T-cell (primary cell): ENCODE measurements around the gene OR2A12. TPM values are rescaled to one million over a fixed set of nuclear protein-coding genes. Genes with fewer than 3 reads are reported as not detected.

Source experiments
- ATAC-seq, 4 experiments: fragments of 200-7000 bp in 3 of 4; fragments of 150-1000 bp in 1 of 4; cut with Tn5 transposase; replicated peaks in 1 of 4; 1 replicate in 3 of 4; 2 replicates in 1 of 4; pipeline ENCODE4 v1.10.0; 2021; ENCODE audit warnings: moderate library complexity in 3 of 4, mild to moderate bottlenecking in 2 of 4, moderate number of reproducible peaks in 1 of 4
- CTCF ChIA-PET, 2 donors: fragments of 300-600 bp; sonication (Branson Sonifier 250); formaldehyde crosslinking; loops; one replicate each; lab custom pipeline; 2022; ENCODE audit warnings: antibody characterized with exemption in 2 of 2; lab: Charles Lee
- POLR2A ChIA-PET, 2 donors: fragments of 300-600 bp; sonication (Branson Sonifier 250); formaldehyde crosslinking; loops; one replicate each; lab custom pipeline; 2022; ENCODE audit warnings: antibody characterized with exemption in 2 of 2; lab: Charles Lee
- DNase-seq, 35 experiments: peaks; one replicate each; pipeline versions ENCODE4 v3.0.0 to v3.0.0-alpha.2; 2013 to 2023
- H3K27ac ChIP-seq: one replicate; pipeline ENCODE4 v1.5.1; 2013; ENCODE audit warnings: low read length
- H3K27me3 ChIP-seq, 2 experiments: replicated peaks in 1 of 2; 1 replicate in 1 of 2; 2 replicates in 1 of 2; pipeline versions ENCODE4 v1.6.1 to v1.7.0; 2013; ENCODE audit warnings: low read length in 1 of 2, mixed read lengths in 1 of 2; ENCODE audit not compliant: control insufficient read depth in 2 of 2, insufficient read depth in 2 of 2; ENCODE audit errors: extremely low read depth in 1 of 2
- H3K36me3 ChIP-seq, 2 donors: 1 replicate in 1 of 2; 2 replicates in 1 of 2; pipeline versions ENCODE4 v1.6.1 to v1.7.0; 2013; ENCODE audit warnings: low read length in 1 of 2; ENCODE audit not compliant: control insufficient read depth in 2 of 2, insufficient read depth in 1 of 2; ENCODE audit errors: extremely low read depth in 1 of 2
- H3K4me1 ChIP-seq, 2 experiments: 1 replicate in 1 of 2; 2 replicates in 1 of 2; pipeline versions ENCODE4 v1.6.1 to v1.7.0; 2013; ENCODE audit warnings: low read length in 2 of 2, mixed read lengths in 1 of 2; ENCODE audit not compliant: insufficient read depth in 2 of 2, control insufficient read depth in 1 of 2; ENCODE audit errors: extremely low read depth in 1 of 2
- H3K4me3 ChIP-seq, 2 donors: 1 replicate in 1 of 2; 2 replicates in 1 of 2; pipeline versions ENCODE4 v1.5.1 to v1.7.0; 2013; ENCODE audit warnings: mild to moderate bottlenecking in 2 of 2, low read length in 1 of 2, moderate library complexity in 1 of 2; ENCODE audit not compliant: control insufficient read depth in 1 of 2; ENCODE audit errors: extremely low read depth in 1 of 2
- H3K9me3 ChIP-seq: 2 replicates; pipeline ENCODE4 v1.7.0; 2013
- H3K27ac Mint-ChIP-seq, 2 donors: one replicate each; pipeline ENCODE4 v1.8.0; 2020 to 2021; ENCODE audit warnings: mild to moderate bottlenecking in 2 of 2, mixed read lengths in 2 of 2
- H3K27me3 Mint-ChIP-seq, 2 donors: one replicate each; pipeline ENCODE4 v1.8.0; 2021 to 2022; ENCODE audit warnings: mixed read lengths in 2 of 2
- H3K36me3 Mint-ChIP-seq: one replicate; pipeline ENCODE4 v1.8.0; 2021; ENCODE audit warnings: mixed read lengths
- H3K4me1 Mint-ChIP-seq, 3 donors: one replicate each; pipeline ENCODE4 v1.8.0; 2020 to 2022; ENCODE audit warnings: mixed read lengths in 3 of 3, mild to moderate bottlenecking in 1 of 3
- H3K4me3 Mint-ChIP-seq, 3 donors: one replicate each; pipeline ENCODE4 v1.8.0; 2020 to 2022; ENCODE audit warnings: mild to moderate bottlenecking in 3 of 3, mixed read lengths in 3 of 3, moderate library complexity in 3 of 3
- H3K9me3 Mint-ChIP-seq, 3 donors: one replicate each; pipeline ENCODE4 v1.8.0; 2020 to 2022; ENCODE audit warnings: mixed read lengths in 3 of 3
- WGBS: methylation state at CpG from one replicate; pipeline ENCODE4 v1.1.5; 2013; ENCODE audit warnings: missing lambda C conversion rate; ENCODE audit not compliant: insufficient coverage; 5-methylcytosine and 5-hydroxymethylcytosine counted together
- total RNA-seq, 35 experiments: library from RNA in 6 of 35; stranded (reverse) in 6 of 35; fragments of 120-200 nt in 1 of 35; gene quantifications; one replicate each; pipeline versions ENCODE4 v1.2.1 to v1.2.4 and lab custom pipeline; 2013 to 2026

Gene OR2A12
- total RNA-seq, 5 donors from 2014 or later (not counting 1 experiment from before 2014, with no cell fraction given) = not detected

GRCh38 chr7:144074374-144074773 is 11.7 kb upstream of the OR2A12 start:
- H3K9me3 ChIP-seq = no peaks in the 10 kb centered on the region
- H3K27me3 ChIP-seq = peaks cover 0 to 5% of the 10 kb centered on the region in 2 experiments
- H3K27me3 Mint-ChIP-seq = peaks cover 0 to 6% of the 10 kb centered on the region in 2 donors
- 96% methylated on average over 6 of the region's 8 CpGs for WGBS
- H3K4me3 Mint-ChIP-seq = no peak overlapping the region
- no peaks in the 10 kb centered on the region for H3K4me1 ChIP-seq
- no peaks in the 10 kb centered on the region for H3K36me3 ChIP-seq
- no peak overlapping the region for H3K4me3 ChIP-seq
- DNase-seq (no peak), ATAC-seq (no peak)
- no peaks in the 10 kb centered on the region for H3K9me3 Mint-ChIP-seq
- H3K27ac ChIP-seq = no peak overlapping the region
- no peak overlapping the region for H3K27ac Mint-ChIP-seq
- ChIA-PET POLR2A (no interaction called here), CTCF (no interaction called here)
- no peaks in the 10 kb centered on the region for H3K4me1 Mint-ChIP-seq
- no peaks in the 10 kb centered on the region for H3K36me3 Mint-ChIP-seq

DNA sequence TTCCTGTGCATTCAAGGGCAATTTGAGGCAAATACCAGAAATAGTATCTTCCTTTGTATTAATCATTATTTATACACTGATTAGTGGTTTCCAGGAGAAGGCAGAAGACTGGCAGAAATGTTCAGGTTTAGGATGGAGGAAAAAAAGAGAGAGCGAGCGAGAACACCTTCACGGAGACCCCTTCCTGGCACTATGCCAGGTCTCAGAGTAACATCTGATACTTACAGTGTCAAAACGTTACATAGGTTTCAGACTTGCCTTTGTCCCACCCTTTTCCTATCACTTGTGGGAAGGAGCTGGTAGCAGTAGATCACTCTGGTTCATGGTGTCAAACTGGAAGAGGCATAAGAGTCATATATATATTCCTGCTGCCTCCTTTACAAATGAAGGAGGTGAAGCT is 652 bp downstream of the OR2A12 start:
- ATAC-seq = no peak
- Histone ChIP-seq H3K4me3 (no peak overlapping the region), H3K27ac (no peak overlapping the region), H3K4me1 (no peaks in the 10 kb centered on the region), H3K36me3 (no peaks in the 10 kb centered on the region), H3K27me3 (peaks cover 0 to 6% of the 10 kb centered on the region in 2 experiments), H3K9me3 (no peaks in the 10 kb centered on the region)
- H3K27ac Mint-ChIP-seq = no peak overlapping the region
- ChIA-PET POLR2A (no interaction called here), CTCF (no interaction called here)
- H3K4me1 Mint-ChIP-seq = no peaks in the 10 kb centered on the region
- H3K36me3 Mint-ChIP-seq = no peaks in the 10 kb centered on the region
- no peak overlapping the region for H3K4me3 Mint-ChIP-seq
- WGBS = 76% methylated on average over 4 of the region's 4 CpGs
- DNase-seq = no peak
- H3K9me3 Mint-ChIP-seq = peaks cover 0 to 9% (median 5%) of the 10 kb centered on the region in 3 donors
- peaks cover 5 to 21% of the 10 kb centered on the region in 2 donors for H3K27me3 Mint-ChIP-seq

DNA sequence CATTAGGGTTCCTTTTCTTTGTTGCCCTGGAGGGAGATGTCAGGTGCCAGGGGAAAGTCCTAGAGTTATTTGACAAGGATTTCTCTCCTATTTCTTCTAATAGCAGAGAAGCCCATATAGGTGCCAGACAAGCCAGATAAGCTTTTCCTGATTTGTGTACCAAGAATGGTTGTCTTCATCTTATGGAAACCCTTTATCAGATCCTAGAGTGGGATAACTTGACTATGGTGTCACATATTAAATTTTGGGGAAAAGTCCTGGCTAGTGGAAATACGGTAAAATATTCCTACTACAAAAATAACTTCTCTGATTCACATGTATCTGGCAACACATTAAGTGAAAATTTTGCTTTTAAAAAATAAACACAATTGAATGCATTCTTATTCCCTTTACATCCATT is 1.2 kb downstream of the OR2A12 start:
- ATAC-seq (no peak), DNase-seq (no peak)
- peaks cover 5 to 17% of the 10 kb centered on the region in 2 donors for H3K27me3 Mint-ChIP-seq
- H3K9me3 Mint-ChIP-seq = peaks cover 0 to 9% (median 5%) of the 10 kb centered on the region in 3 donors
- Histone ChIP-seq H3K4me3 (no peak overlapping the region), H3K9me3 (no peaks in the 10 kb centered on the region), H3K27ac (no peak overlapping the region), H3K27me3 (peaks cover 0 to 6% of the 10 kb centered on the region in 2 experiments), H3K4me1 (no peaks in the 10 kb centered on the region), H3K36me3 (no peaks in the 10 kb centered on the region)
- no peak overlapping the region for H3K27ac Mint-ChIP-seq
- ChIA-PET CTCF (no interaction called here), POLR2A (no interaction called here)
- H3K4me3 Mint-ChIP-seq = no peak overlapping the region
- H3K36me3 Mint-ChIP-seq = no peaks in the 10 kb centered on the region
- no peaks in the 10 kb centered on the region for H3K4me1 Mint-ChIP-seq
- no CpG with 5 or more reads among the region's 1 CpG for WGBS

DNA sequence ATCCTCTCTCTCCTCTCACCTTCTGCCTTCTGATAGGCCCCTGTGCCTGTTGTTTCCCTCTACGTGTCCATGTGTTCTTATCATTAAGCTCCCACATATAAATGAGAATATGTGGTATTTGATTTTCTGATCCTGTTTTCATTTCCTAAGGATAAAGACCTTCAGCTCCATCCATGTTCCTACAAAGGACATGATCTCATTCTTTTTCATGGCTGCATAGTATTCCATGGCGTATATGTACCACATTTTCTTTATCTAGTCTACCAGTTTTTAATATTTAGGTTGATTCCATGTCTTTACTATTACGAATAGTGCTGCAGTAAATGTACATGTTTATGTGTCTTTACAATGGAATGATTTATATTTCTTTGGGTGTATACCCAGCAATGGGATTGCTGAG is 4.6 kb downstream of the OR2A12 start:
- WGBS = no CpG with 5 or more reads among the region's 3 CpGs
- Histone ChIP-seq H3K4me1 (no peaks in the 10 kb centered on the region), H3K27me3 (peaks cover 0 to 9% of the 10 kb centered on the region in 2 experiments), H3K27ac (no peak overlapping the region), H3K36me3 (no peaks in the 10 kb centered on the region), H3K9me3 (no peaks in the 10 kb centered on the region), H3K4me3 (no peak overlapping the region)
- DNase-seq (no peak), ATAC-seq (no peak)
- Mint-ChIP-seq H3K36me3 (no peaks in the 10 kb centered on the region), H3K4me3 (no peak overlapping the region), H3K27me3 (peaks cover 10 to 19% of the 10 kb centered on the region in 2 donors), H3K9me3 (peaks cover 0 to 15% (median 5%) of the 10 kb centered on the region in 3 donors), H3K4me1 (no peaks in the 10 kb centered on the region), H3K27ac (no peak overlapping the region)
- ChIA-PET POLR2A (no interaction called here), CTCF (no interaction called here)

- Histone ChIP-seq H3K36me3 (no peaks in the 10 kb centered on the region), H3K4me3 (no peak overlapping the region), H3K4me1 (peaks cover 0 to 9% of the 10 kb centered on the region in 2 experiments), H3K27ac (no peak overlapping the region), H3K9me3 (no peaks in the 10 kb centered on the region), H3K27me3 (peaks cover 0 to 4% of the 10 kb centered on the region in 2 experiments)
- peaks cover 5 to 19% of the 10 kb centered on the region in 2 donors for H3K27me3 Mint-ChIP-seq
- H3K27ac Mint-ChIP-seq = no peak overlapping the region
- H3K4me1 Mint-ChIP-seq = peaks cover 7 to 13% (median 10%) of the 10 kb centered on the region in 3 donors
- no peak overlapping the region for H3K4me3 Mint-ChIP-seq
- ATAC-seq = no peak
- peaks cover 0 to 5% (median 0%) of the 10 kb centered on the region in 3 donors for H3K9me3 Mint-ChIP-seq
- H3K36me3 Mint-ChIP-seq = no peaks in the 10 kb centered on the region
- no peak for DNase-seq
- POLR2A ChIA-PET = no interaction called here
- CTCF ChIA-PET = no interaction called here
These were observed 12.7 kb downstream of the OR2A12 start for GRCh38 chr7:144098776-144099175.

DNA sequence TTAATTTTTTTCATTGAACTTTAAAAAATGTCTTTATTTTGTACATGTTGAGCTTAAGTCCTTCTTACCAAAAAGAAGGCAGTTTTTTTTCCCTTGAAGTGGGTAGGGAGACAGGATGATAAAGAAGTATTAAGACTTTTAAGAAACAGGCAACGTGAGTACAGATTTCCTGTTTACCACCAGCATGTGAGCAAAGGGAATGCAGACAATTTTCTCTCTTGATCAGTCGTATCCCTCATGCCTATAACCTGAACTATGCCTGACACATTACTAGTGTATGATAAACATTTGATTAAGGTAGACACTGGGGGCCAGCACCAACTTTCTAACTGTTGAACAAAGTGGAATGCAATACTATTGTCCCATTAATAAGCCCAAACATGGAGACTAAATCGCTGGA is 14.5 kb downstream of the OR2A12 start:
- WGBS = no CpG with 5 or more reads among the region's 3 CpGs
- Histone ChIP-seq H3K36me3 (no peaks in the 10 kb centered on the region), H3K4me3 (no peak overlapping the region), H3K27ac (no peak overlapping the region), H3K4me1 (peaks cover 0 to 9% of the 10 kb centered on the region in 2 experiments), H3K27me3 (peaks cover 0 to 2% of the 10 kb centered on the region in 2 experiments), H3K9me3 (no peaks in the 10 kb centered on the region)
- ATAC-seq (peak in 1 of 4 experiments; percentile 52), DNase-seq (no peak)
- POLR2A ChIA-PET = no interaction called here
- Mint-ChIP-seq H3K27ac (no peak overlapping the region), H3K9me3 (no peaks in the 10 kb centered on the region), H3K4me3 (no peak overlapping the region), H3K36me3 (no peaks in the 10 kb centered on the region), H3K27me3 (peaks cover 5 to 14% of the 10 kb centered on the region in 2 donors), H3K4me1 (peaks cover 7 to 13% (median 10%) of the 10 kb centered on the region in 3 donors)
- CTCF ChIA-PET = no interaction called here

GRCh38 chr7:144102041-144102440 is 16.0 kb downstream of the OR2A12 start:
- no peaks in the 10 kb centered on the region for H3K27me3 ChIP-seq
- Mint-ChIP-seq H3K9me3 (no peaks in the 10 kb centered on the region), H3K27ac (no peak overlapping the region), H3K36me3 (no peaks in the 10 kb centered on the region), H3K4me3 (no peak overlapping the region), H3K27me3 (peaks cover 0 to 6% of the 10 kb centered on the region in 2 donors), H3K4me1 (peaks cover 7 to 13% (median 10%) of the 10 kb centered on the region in 3 donors)
- H3K4me3 ChIP-seq = no peak overlapping the region
- CTCF ChIA-PET = no interaction called here
- H3K4me1 ChIP-seq = peaks cover 0 to 9% of the 10 kb centered on the region in 2 experiments
- H3K9me3 ChIP-seq = no peaks in the 10 kb centered on the region
- DNase-seq = no peak
- ATAC-seq = no peak
- H3K36me3 ChIP-seq = no peaks in the 10 kb centered on the region
- H3K27ac ChIP-seq = no peak overlapping the region
- POLR2A ChIA-PET = no interaction called here
